H1 (cell line): ENCODE measurements around the gene PLCB1. TPM values are rescaled to one million over a fixed set of nuclear protein-coding genes. Genes with fewer than 3 reads are reported as not detected.

Source experiments
- CHD7 ChIP-seq: fragments of 300-600 bp; sonication (generic); IDR thresholded peaks from 2 replicates; pipeline ENCODE4 v1.7.1; 2012; ENCODE audit warnings: low read length, moderate library complexity, mild to moderate bottlenecking, inconsistent platforms; ENCODE audit not compliant: insufficient replicate concordance
- CTBP2 ChIP-seq: IDR thresholded peaks from 2 replicates; pipeline ENCODE4 v1.7.0; 2011; ENCODE audit warnings: borderline replicate concordance, mild to moderate bottlenecking, moderate library complexity, mixed read lengths, low read length; ENCODE audit not compliant: insufficient read depth, insufficient read length
- EGR1 ChIP-seq: IDR thresholded peaks from 2 replicates; pipeline ENCODE4 v1.6.1; 2011; ENCODE audit warnings: low read depth, low read length, borderline replicate concordance
- GABPA ChIP-seq: IDR thresholded peaks from 2 replicates; pipeline ENCODE4 v1.6.1; 2011; ENCODE audit warnings: mild to moderate bottlenecking, low read length, moderate library complexity, borderline replicate concordance; ENCODE audit not compliant: insufficient read depth
- JUN ChIP-seq: IDR thresholded peaks from 2 replicates; pipeline ENCODE4 v1.6.1; 2011; ENCODE audit warnings: low read depth, mild to moderate bottlenecking, improper control_type of control experiment, low read length
- KDM1A ChIP-seq: fragments of 200-600, 300-600 bp; sonication (generic); IDR thresholded peaks from 2 replicates; pipeline ENCODE4 v1.7.1; 2016; ENCODE audit warnings: mild to moderate bottlenecking, low read length, borderline replicate concordance
- MAFK ChIP-seq: IDR thresholded peaks from 2 replicates; pipeline ENCODE4 v1.6.1; 2012; ENCODE audit warnings: low read depth, mild to moderate bottlenecking, improper control_type of control experiment, low read length
- POLR2A ChIP-seq, 2 experiments: IDR thresholded peaks; 1 replicate in 1 of 2; 2 replicates in 1 of 2; pipeline ENCODE4 v1.6.1; 2011; ENCODE audit warnings: low read depth in 2 of 2, low read length in 2 of 2, mild to moderate bottlenecking in 2 of 2; ENCODE audit errors: control extremely low read depth in 1 of 2
- SUZ12 ChIP-seq: fragments of 200-600 bp; sonication (generic); IDR thresholded peaks from 2 replicates; pipeline ENCODE4 v1.6.1; 2012; ENCODE audit warnings: mild to moderate bottlenecking, inconsistent platforms, low read length, moderate library complexity, mixed read lengths
- TCF12 ChIP-seq: IDR thresholded peaks from 2 replicates; pipeline ENCODE4 v1.6.1; 2011; ENCODE audit warnings: low read depth, mild to moderate bottlenecking, low read length
- polyA plus RNA-seq, 7 experiments: library from polyadenylated mRNA; depleted of rRNA in 3 of 7; stranded (reverse) in 5 of 7; unstranded in 2 of 7; fragments of >200 nt in 5 of 7; fragments of 200-250 nt in 2 of 7; gene quantifications; 1 replicate in 5 of 7; 2 replicates in 1 of 7; 4 replicates in 1 of 7; pipeline versions ENCODE4 v1.2.1 to v1.2.3, GENCODE V29; 2011 to 2013; ENCODE audit warnings: missing spikeins in 2 of 7, mixed read lengths in 2 of 7
- total RNA-seq: library from RNA; stranded (reverse); fragmentation: NEBNext Ultra II Directional; extraction: Animal tissue kit (Norgen Biotek cat#: 25700); gene quantifications from 2 replicates; pipeline ENCODE4 v1.2.1, GENCODE V29; 2021

The PLCB1 gene
- total and polyA plus RNA-seq, 2 of the 8 experiments (the other 6 are each of a cell fraction or from before 2014, with no cell fraction given), result 2.6 to 9.1 TPM

GRCh38 chr20:8242827-8243724, 111.0 kb downstream of the PLCB1 start (continued):
- no peak for TF ChIP-seq CHD7
- no peak for TF ChIP-seq POLR2A (IDR thresholded peaks at IDR 0.05; ENCODE audit: control extremely low read depth in 1 of 2, low read depth in 2 of 2, low read length in 2 of 2)
- no peak for TF ChIP-seq SUZ12
- no peak for TF ChIP-seq EGR1
- TF ChIP-seq GABPA, result no peak
- no peak for TF ChIP-seq CTBP2
- TF ChIP-seq JUN, result no peak
- no peak for TF ChIP-seq TCF12
- no peak for TF ChIP-seq MAFK
- TF ChIP-seq KDM1A, result no peak
